SK-MEL-5 (cell line): Measurements from ENCODE around the gene JUND. TPM values are rescaled to one million over a fixed set of nuclear protein-coding genes. Genes with fewer than 3 reads are reported as not detected.

ENCODE experiments used
- DNase-seq: peaks from one replicate; pipeline ENCODE4 v3.0.0-alpha.2; 2016; ENCODE audit warnings: low read depth, low spot score
- in situ Hi-C: cut with HindIII; loops from 2 replicates; pipeline ENCODE4 v1.10.0; 2016; ENCODE audit warnings: low sequenced_read_pairs, high pct_unique_total_duplicates, low pct_unique_long_range_greater_than_20kb
- total RNA-seq: library from RNA; depleted of rRNA; stranded (reverse); fragments of >200 nt; shearing (Covaris generic); gene quantifications from 2 replicates; pipeline ENCODE4 v1.2.3, GENCODE V29; 2014

The JUND gene
- total RNA-seq, 1 experiment from 2014 or later, result 29.2 TPM

DNA sequence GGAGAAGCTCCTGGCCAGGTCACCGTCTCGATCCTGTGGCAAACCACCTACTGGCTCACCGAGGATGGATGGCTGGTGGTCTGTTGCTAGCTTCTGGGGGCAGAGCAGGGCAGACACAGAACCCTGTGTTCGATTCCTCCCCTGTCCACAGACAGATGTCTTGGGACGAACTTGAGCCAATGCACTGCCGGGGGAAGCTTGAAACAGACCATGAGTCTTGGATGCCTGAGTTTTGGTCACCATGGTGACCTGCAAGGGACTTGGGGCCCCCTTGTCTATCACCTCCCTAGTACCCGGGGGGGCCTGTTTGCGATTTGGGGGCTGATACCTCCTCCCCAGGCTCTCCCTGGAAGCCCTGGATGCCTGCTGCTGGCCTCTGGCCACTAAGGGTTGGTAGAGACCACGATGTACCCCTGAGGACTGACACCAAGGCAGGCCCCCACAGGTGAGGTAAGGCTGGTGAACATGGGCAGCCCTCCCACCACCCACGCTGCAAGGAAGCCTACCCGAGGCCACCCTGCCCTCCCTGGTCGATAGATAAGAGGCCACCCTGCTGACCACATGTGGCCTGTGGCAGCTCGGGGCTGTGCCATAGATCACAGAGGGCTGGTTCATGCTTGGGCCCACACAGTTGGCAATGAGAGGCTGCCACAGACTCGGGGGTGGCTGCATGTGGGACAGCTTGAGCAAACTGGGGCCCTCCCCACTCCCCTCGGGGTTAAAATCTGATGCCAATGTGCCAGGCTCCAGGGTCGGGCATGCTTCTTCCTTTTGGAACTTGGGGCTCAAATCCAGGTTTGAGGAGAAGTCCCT, 17.9 kb downstream of the JUND start:
- in situ Hi-C loops, result no loop called here
- no peak for DNase-seq

DNA sequence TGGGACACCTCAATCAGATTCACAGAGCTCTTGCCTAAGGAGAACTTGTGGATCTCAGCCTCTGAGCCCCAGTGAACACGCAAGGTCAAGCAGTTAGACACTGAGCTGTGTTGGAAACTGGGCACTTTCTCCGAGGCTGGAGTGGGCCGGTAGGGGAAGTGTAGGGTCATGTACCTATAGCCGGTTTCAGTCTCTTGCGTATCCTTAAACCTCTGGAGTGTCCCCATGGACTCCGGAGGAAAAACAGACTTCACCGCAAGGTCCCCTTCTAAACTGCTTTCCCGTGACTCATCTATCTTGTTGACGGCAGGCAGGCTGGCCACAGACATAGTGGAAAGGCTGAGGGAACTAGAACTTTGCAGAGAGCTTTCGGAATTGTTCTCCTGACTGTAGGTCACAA, 18.5 kb downstream of the JUND start:
- DNase-seq, result no peak
- in situ Hi-C loops, result no loop called here

DNA sequence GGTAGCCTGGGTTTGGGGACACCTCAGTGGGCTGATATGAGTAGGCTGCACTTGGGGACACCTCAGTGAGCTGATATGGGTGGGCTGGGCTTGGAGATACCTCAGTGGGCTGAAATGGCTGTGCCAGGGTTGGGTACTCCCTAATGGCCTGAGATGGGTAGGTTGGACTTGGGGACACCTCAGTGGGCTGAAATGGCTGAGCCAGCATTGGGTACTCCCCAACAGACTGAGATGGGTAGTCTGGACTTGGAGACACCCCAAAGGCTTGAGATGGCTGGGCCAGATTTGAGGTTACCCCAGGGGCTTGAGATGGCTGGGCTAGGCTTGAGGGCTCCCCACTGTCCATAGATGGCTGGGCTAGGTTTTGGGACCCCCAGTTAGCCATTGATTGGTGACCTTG, 19.3 kb downstream of the JUND start:
- in situ Hi-C loops, result no loop called here
- DNase-seq, result no peak

DNA sequence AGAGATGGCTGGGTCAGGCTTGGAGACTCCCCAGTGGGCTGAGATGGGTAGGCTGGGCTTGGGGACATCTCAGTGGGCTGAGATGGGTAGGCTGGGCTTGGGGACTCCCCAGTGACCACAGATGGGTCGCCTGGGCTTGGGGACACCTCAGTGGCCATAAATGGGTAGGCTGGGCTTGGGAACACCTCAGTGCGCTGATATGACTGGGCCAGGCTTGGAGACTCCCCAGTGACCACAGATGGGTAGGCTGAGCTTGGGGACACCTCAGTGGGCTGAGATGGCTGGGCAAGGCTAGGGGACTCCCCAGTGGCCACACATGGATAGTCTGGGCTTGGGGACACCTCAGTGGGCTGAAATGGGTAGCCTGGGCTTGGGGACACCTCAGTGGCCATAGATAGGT, 19.9 kb downstream of the JUND start:
- in situ Hi-C loops, result no loop called here
- no peak for DNase-seq

DNA sequence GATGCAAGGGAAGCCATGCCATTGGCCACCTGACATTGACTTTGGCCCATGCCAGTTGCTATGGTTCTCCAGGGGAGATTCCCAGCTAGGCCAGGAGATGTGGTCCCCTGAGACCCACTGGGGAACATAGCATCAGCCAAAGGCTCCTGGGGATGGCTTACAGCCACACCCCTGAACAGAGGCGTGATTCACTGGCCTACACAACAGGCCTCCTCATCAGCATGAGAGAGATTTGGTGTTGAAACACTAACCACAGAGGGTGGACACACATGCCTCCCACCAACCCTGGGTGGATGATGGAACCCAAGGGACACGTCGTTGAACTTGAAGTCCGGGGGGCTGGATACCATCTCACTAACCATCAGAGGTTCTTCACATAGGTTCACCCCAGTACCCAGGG, 21.5 kb downstream of the JUND start:
- no peak for DNase-seq
- in situ Hi-C loops, result no loop called here

DNA sequence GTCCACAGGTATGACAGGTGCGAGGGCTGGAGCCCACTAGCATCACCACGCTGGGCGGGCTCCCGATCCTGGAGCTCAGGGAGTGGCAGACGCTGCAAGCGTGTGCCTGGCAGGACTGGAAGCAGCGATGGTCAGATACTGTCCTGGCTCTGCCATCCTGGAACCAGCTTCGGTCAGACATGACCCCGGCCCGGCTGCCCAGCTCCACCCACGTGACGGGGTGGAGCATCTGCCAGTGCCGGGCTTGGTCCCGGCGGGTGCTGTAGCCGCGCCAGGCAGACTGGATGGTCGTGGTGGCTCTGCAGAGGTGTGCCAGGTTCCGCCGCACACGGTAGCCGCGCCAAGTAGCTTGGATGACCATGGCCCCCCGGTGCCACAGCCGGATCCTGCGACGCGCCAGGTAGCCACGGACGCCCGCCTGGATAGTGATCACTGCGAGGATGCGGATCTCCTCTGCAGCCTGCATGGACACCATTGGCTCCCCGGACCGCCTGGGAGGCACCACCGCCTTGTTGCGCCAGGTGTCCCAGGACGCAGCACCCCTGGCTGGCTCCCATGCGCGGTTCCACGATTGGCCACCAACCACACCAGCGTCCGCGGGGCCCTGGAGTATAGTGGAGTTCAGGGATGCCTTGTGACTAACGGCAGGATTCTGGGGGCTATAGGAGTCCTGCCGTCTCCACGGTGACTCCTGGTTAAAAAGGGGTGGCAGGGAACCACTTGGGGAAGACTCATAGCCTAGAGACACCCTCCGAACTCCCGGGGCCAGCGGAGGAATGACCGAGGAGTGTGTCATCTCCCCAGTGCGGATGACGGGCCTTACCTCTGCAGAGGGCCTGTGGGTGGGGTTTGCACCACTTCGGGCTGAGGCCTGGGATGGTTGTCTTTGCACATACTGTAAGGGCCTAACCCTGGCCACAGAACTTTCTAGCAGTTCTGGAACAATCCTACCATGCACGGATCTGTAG, 23.6 kb downstream of the JUND start:
- in situ Hi-C loops, result no loop called here
- DNase-seq, result no peak

DNA sequence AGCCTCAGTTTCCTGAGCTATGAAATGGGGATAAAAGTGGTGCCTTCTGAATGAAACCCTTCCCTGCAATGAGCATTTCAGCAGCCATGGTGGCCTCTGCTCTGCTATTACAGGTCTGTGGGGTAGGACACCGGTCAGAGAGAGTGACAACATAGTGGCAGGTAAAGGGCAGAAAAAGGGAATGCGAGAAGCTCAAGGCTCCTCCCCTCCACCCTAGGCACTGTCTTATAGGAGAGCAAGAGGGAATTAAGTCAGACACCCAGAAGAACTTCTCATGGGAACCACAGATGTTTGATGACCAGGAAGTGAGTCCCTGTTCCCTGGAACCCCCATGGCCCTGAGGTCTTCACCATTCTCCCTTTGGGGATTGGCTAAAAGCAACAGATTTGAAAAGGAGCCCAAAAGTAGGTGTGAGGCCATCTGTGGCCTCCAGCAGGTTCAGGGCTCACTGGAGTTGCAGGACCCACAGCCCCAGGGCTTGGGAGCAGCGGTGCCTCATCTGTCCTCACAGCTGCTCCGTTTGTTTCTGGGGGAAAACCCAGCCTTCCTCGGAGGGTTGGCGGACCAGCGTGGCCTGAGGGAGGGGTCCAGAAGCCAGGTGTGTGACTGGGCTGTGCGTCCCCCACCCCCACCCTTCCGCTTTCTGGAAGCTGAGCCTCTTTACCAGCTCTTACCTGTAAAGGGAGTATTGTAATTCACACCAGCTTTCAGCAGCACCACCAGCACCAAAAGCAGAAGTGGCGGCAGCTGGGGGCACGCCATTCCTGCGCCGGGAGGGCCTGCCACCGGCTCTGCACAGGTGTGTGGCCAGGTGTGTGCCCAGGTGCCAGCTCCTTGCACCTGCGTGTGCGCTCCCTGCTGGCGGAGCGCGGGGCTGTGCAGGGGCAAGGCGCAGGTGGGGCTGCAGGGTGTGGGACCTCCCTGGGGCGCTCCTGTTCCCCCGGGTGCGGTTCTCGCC, 26.6 kb downstream of the JUND start:
- no peak for DNase-seq
- in situ Hi-C loops, result no loop called here

DNA sequence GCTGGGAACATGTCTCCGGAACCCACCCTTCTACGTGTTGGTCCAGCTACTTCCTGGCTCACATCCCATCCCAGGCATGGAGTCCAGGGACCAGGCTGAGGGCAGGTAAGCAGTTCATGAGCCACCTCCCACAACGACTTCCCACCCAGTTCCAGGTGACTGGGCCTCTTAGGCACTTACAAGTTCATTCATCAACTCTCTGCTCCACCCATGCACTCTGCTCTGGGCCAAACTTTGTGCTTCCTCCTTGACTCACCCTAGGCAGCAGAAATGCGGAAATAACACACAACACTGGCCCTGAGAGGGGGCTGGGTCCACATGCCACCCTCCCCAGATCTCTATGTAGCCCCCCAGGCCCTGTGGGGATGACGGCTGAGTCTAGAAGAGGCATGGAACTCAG, 27.7 kb downstream of the JUND start:
- in situ Hi-C loops, result no loop called here
- DNase-seq, result no peak

DNA sequence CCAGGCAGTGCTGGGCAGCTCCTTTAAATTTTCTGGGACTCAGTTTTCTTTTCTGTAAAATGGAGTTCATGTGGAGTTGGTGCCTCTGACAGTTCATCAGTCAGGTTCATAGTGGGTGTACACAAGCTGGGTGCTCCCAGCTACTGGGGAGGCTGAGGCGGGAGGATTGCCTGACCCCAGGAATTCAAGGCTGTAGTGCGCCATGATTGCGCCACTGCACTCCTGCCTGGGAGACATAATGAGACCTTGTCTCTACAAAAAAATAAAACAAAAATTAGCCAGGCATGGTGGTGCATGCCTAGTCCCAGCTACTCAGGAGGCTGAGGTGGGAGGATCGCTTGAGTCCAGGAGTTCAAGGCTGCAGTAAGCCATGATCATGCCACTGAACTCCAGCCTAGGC, 28.3 kb downstream of the JUND start:
- in situ Hi-C loops, result no loop called here

DNA sequence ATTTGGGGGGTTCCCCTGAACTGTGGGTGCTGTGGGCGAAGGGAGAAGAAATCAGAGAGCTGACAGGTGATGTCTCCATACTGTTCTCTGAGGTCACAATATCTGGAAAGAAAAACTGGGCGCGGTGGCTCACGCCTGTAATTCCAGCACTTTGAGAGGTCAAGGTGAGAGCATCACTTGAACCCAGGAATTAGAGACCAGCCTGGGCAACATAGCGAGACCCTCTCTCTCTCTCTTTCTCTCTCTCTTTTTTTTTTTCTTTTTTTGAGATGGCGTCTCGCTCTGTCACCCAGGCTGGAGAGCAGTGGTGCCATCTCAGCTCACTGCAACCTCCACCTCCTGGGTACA, 29.1 kb downstream of the JUND start:
- in situ Hi-C loops, result no loop called here
- DNase-seq, result no peak

More for the DNA sequence above, 28.3 kb downstream of the JUND start:
- no peak for DNase-seq

DNA sequence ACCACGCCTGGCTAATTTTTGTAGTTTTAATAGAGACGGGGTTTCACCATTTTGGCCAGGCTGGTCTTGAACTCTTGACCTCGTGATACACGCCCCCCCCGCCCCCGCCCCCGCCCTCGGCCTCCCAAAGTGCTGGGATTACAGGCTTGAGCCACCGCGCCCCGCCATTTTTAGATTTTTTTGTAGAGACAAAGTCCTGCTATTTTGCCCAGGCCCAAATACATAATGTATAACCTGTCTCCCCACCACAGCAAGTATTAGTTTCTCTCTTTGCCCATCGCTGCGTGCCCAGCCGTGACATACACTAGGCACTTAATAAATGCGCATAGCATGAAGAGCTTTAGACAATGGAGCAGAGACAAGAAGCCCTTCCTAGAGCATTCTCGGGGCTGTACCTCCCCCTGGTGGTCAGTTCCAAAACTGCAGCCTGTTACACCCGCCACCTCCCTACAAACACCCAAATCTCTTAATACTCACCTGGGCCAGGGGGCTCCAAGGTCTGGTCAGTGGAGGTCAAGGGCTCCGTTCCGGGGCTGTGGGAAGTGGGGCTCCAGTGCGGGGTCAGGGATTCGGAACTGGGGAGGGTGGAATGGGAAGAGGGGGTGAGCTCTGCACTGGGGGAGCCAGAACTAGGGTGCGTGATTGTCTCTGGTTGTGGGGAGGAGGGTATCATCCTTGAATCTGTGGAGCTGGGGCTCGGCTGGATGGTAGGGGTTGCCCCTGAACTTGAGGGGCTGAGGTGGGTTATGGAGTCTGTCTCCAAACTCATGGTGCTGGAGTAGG, 29.6 kb downstream of the JUND start:
- DNase-seq, result peak; percentile 72
- in situ Hi-C loops, result no loop called here

DNA sequence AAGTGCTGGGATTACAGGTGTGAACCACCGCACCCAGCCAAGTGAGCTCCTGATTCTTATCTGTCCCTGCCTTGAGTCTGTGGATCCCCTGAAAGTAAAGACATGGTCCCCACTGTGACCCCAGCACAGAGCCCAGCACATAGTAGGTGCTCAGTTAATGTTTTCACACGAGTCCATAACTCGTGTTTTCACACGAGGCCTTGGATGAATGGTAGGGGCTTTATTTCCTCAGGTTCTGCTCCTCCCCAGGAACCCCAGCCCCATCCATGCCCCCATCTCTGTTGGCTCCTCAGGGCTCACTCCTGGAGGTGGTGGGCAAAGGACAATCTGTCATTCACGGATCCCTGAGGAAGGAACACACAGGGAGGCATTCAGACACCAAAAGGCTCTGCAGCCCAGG, 31.6 kb downstream of the JUND start:
- no peak for DNase-seq
- in situ Hi-C loops, result no loop called here

DNA sequence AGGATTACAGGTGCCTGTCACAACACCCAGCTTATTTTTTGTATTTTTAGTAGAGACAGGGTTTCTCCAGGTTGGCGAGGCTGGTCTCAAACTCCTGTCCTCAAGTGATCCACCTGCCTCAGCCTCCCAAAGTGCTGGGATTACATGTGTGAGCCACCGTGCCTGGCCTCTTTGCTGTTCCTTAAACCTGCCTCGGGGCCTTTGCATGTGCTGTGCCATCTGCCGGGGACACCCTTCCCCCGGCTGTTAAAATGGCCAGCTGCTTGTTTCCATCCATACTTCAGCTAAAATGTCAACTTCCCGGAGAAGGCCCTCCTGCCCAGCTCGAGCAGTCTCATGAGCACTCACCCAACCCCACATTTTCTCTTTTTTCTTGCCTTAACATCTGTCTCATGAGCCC, 36.1 kb downstream of the JUND start:
- DNase-seq, result no peak
- in situ Hi-C loops, result no loop called here

DNA sequence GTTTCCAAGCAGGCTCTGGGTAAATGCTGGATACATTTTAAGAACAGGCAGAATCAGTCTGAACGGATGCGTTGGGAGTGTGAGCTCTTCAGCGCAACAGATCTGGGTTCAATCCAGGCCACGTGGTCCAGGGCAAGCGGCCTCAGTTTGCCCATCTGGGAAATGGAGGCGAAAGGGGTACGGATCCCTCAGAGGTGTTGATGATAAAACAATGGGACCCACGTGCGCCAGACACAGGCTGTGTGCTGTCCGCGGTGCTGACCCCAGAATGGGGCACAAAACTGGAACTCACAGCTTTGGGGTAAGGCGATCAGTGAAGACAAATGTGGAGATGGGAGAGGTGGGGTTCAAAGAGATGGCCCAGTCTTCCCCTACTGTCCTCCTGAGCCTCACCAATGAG, 42.1 kb downstream of the JUND start:
- no peak for DNase-seq
- in situ Hi-C loops, result no loop called here

DNA sequence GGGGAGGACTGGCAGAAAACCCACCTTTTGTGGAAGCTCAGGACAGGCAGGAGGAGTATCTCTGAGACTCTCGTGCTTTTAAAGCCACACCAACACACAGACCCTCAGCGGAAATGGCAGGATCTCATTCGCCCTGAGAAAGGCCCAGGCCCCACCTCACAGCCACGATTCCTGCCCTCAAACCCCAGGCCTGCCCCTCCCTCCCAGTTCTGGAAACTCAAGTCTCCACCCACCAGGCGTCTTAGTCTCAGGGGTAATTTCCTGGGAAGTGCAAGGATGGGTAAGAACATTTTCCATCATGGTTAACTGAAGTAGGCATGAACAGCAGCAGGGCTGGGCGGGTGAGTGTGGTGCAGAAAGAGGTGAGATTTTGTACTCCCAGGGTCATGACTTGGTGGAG, 47.2 kb downstream of the JUND start:
- in situ Hi-C loops, result no loop called here
- no peak for DNase-seq

DNA sequence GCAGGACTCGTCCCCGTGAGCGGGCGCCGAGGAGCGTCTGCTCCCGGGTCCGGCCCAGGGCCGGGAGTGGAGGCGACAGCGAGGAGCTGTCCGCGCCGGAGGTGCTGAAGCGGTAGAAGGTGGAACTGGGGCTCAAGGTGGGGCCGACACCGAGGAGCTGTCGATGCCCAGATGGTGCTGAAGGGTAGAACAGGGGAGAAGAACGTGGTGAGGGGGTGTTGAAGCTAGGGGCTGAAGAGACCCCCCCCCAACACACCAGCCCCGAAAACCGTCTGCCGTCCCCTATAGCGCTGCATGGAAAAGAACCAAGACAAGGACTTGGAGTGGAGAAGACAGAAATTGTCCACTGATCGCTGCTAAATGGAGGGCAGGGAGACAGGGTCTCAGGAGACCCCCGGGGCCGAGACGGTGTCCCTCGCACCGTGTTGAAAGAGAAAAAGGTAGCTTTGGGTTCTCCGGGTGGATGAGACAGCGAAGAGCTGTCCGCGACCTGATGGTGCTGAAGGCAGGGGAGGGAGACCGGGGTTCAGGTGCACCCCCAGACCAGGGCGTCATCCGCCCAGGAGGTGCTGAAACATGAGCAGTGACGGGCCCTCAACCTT, 48.1 kb downstream of the JUND start:
- peak; percentile 16 for DNase-seq
- in situ Hi-C loops, result no loop called here
